Activated CD4-positive, alpha-beta T cell treated with anti-CD3 and anti-CD28 coated beads for 4 hours (primary cell): Measurements from ENCODE around the gene CACNA1C.

Experiments
- DNase-seq, 2 donors: peaks; one replicate each; pipeline ENCODE4 v3.0.0-alpha.2; 2020

CACNA1C gene

DNA sequence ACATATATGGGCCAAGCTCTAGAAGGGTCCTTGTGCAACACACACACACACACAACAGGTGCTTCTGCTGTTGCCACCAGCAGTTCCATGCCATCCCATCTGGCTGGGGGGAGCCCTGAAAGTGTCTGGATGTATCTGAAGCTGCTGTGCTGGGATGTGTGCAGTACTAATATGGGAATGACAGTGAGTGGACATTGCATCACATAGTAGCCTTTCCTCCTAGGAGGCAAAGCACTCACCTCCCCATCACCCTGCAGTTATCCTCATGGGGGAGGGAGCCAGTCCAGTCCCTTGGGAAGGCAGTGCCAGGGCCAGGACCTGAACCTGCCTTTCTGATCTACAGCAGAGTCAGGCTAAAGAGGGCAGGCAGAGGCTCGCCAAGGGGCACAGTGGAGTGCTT lies 208.9 kb downstream of the CACNA1C start:
- DNase-seq: no peak

DNA sequence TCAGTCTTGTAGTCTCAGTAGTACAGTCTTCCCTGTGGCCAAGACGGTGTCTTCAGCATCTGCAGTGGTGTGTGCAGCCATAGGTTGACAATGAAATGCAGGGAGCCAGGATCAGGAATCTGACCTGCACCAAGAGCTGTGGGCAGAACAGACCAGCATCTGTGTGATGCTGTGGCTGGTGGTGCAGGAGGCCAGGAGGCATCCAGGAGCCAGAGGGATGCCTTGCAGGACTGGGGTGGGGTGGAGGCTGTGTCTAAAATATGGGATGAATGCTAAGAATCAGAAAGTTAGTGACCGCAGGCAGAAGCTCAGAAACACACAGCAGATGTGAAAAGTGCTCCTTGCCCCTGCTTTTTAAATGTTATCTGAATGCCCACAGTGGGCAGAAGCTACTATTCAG lies 209.7 kb downstream of the CACNA1C start:
- no peak for DNase-seq

DNA sequence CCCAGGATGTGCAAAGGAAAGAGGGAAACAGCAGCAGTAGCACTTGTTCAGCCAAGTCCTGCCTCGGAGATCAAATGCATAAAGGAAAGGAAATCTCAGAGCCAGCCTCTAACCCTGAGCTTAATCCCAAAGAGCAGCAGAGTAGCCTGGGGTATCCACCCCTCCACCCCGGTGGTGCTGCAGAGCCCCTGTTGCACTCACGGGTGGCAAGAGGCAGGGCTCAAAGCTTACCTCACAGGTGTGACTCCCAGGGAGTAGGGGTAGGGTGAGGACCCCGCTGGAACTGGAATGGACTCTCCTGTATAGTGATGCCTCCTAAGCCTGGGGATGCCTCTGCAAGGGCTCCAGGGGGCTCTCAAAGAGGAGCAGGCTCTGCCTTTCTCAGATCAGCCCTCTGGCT lies 211.1 kb downstream of the CACNA1C start:
- DNase-seq: no peak

DNA sequence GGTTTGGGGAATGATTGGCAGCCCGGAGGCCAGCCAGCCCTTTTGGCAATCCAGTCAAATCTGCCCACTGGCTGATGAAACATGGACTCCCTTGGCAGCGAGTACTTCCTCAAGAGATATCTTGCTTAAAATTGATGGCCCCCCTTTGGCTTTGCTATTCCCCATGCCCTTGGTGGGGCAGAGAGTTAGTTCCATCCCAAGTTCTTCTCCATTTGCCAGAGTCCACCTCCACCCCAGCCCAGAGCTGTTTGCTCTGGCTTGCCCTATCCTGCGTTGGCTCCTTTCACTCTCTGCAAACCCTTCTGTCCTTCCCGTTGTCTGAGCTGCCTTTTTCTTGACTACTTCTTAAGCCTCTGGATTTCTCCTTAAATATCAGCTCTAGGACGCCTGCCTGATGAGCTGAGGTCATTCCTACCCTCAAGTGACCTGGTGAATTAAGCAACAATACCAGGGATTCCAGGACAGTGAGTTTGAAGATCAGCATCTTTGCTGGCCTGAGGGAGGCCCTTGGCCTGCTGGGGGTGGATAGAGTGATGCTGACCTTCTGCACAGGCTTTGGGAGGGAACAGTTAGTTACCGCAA lies 212.0 kb downstream of the CACNA1C start:
- no peak for DNase-seq

DNA sequence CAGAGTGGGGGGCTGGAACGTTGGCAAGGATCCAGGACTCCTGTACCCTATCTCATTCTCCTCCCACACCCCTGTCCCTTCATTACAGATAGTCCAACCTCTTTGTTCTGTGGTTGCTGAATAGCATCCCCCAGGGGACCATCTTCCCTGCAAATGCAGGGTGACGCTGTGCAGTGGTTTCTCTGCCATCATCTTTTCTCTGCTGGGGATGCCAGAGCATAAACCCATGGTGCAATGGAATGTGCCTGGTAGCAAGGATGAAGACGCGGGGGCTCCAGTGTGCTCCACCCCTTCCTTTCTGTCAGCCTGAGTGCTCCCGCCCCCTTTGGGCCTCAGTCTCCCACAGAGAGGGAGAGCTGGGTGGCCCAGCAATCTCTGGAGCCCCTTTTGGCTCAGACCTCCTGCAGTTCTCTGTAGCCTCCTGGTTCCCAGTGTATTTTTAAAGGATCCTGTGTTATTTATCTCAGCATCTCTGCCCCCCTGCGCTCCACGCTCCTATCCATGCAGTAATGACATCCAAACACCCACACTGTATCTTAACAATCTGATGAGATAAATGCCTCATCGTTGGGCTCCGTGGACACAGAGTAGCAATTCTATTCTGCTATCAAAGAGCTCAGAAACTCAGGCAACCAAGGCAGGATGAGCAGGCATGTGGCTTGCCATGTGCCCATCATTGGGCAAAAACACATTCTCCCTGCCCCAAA lies 212.8 kb downstream of the CACNA1C start:
- DNase-seq: no peak

DNA sequence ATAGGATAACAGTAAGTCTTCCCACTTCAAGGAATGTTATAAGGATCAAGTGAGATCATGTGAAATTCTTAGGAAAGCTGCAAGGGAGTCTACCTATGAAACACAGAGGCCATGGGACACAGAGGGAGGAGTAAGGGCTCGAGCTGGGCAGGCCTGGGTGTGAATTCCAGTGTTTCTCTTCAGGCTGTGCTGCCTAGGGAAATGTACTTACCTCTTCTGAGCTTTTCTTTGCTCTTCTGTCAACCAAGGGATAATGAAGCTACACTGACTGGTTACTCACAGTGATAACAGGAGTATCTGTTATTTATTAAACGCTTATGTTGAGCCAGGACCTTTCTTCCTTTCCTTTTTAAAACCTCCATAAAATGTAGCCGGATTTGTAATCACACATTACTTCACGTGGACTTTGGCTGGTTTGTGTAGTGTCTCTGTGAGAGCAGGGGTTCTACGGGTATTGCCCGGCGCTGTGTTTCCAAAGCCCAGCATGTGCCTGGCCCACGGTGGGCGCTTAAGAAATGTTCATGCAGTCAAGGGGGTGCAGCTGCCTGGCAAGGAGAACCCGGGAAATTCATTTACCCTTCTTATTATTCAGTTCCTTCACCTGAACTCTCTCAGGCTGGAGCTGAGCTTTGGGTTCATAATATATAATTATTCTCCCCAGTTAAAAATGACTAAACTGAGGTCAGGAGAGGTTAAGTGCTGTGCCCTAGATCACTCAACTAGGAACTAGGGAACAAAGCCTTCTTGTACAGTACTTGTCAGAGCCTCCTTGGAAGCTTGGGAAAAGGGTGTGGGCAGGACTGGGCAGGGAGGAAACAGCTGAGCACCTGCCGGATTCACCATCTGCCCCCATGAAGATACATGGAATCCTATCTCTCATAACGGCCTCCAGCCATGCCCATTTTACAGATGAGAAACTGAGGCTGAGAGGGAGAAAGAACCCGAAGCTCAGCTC lies 214.2 kb downstream of the CACNA1C start:
- DNase-seq: no peak

DNA sequence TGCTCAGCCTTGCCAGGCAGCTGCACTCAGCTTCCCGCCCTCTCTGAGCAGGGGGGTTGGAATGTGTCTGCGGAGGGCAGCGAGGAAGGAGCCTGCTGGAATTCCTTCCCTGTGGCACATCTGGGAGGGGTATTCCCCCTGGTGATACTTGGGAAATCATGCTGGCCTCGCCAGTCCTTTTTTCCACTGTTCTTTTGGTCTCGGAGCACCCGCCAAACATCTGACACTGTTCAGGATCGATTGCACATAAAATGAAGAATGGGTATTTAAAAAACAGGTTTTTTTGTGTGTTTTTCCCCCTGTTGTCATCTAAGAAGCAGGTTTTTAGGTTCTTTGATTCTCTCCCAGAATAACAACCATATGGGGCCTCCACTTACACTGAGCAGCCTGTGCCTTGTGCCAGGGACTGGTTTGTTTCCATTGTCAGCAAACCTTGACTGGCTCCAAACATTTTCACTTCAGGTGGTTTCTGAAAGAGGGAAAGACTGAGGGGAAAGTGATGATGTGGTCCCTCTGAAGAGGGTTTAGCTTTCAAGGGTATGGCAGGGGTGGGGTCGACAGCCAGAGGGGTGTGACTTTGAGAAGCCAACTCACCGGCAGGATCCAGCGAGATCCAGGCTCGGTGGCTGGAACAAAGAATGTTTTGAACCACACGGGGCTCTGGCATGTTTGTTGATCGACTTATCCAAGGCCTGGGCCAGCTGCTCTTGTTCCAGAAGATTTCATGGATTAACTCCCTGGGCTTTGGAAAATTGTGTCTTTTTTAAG lies 215.1 kb downstream of the CACNA1C start:
- DNase-seq: no peak

DNA sequence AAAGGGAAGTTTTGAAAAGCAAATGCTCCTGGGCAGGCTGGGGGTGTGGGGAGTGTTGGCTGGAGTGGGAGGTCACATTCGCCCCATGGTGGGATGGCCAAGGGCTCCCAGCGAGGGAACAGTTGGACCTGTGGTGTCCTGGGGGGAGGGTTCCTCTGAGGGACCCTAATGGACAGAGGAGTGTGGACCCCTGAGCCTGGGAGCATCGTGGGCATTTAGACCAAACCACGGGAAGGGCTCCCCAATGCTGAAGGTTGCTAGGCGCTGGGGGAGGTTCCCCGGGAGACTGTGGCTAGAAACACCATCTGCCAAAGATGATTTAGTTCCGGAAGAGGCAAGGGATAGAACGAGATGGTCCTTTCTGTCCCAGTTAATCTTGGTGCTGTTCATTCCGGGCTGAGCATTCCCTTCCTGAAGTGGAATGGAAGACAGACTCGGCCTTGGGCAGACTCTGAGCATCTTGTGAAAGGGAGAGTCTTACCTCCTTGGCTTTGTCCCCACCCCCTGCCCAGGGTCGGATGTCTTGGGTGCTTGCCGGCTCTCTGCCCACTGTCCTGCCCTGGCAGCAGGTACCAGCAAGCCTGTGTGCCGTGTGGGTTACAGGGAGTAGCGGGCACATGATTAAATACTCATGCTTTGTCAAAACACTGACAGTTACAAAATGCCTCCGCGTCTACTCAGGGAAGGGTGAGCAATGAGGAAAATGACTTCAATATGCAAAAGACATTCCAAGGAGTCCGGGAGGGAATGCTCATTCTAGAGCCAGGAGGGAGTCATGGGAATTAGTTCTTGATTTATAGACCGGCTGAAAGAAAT lies 215.9 kb downstream of the CACNA1C start:
- DNase-seq: no peak

DNA sequence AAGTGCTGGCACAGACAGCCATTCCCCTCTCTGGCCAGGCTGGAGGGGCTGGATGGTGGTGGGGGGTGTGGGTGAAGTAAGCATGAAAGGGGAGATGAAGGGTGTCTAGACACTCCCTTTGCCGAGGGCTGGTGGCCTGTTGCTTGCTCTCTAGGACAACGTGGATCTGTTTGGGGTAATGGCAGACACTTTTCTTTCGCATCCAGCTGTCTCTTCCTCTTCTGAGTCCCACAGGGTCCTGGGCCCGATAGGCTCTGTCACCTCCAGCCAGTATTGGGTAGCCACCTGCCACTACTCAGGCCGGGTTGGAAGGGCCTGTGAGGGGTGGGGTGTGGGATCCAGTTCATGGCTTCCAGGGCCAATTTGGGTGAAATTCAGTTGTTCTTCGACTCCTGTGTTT lies 218.1 kb downstream of the CACNA1C start:
- no peak for DNase-seq

DNA sequence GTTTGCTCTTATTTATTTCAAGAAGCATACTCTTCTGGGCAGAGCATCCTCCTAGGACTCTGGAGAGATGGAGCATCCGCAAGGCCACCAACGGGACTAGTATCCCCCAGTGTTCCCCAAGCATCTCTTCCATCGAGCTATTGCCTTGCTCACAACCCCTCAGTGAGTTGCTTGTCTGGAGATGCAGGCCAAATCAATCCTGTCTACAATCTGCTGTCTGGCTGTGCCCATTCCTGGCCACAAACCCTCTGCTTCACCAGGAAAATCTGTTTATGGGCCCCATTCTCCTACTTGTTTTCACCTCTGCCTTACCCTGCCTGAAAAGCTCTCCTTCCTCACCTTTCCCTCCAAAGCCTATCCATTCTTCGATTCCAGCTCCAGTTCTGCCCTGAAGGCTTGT lies 219.2 kb downstream of the CACNA1C start:
- DNase-seq: no peak

DNA sequence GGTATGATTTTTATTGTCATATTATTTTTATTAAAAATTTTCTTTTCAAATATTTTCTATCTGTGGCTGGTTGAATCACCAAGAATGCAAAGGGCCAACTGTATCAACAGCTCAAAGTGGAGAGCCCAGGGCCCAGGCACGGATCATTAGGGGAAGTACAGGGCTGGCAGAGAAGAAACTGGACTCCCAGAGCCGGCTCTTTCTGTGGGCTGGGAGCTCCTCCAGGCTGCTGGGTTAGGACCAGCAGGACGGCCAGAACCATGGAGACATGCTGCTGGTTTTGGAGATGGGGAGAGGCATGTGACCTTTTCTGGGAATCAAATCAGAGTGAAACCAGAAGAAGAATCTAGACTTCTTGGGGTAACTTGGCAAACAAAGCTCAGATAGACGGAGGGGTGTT lies 220.5 kb downstream of the CACNA1C start:
- DNase-seq: no peak

DNA sequence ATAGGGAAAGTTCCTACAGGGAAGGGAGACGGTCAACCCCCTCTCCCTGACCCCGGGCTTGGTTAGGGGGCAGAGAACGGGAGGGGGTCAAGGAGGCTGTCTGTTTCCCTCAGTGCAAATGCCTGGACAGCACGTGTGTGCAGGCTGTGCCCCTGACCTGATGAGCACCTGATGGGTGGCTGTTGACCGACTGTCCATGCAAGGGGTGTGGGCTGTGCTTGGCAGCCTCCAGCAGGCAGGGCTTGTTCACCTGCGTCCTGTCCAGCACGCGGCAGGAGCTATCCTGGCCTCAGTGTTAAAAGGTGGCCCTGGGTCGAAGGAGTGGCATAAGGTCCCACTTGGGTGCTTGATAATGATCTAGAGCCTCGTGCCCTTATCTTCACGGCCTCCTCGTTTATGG lies 221.0 kb downstream of the CACNA1C start:
- DNase-seq: no peak

DNA sequence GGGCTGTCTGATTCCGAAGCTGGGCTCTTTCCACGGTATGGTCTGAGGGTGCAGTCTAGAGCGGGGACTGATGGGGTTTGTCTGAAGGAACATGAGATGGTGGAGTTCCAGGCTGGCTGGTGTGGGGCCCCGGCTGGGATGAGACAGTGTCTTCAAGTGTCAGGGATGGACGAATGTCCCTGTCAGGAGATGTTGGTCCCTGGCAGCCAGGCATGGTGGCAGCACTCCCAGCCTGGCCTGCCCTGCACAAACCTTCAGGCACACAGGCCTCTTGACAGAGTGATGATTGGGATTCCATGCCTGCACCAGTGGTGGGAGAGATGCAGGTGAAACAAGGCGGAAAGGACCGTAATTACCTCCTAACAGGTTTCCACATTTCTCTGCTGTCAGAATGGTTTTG lies 221.9 kb downstream of the CACNA1C start:
- DNase-seq: no peak

DNA sequence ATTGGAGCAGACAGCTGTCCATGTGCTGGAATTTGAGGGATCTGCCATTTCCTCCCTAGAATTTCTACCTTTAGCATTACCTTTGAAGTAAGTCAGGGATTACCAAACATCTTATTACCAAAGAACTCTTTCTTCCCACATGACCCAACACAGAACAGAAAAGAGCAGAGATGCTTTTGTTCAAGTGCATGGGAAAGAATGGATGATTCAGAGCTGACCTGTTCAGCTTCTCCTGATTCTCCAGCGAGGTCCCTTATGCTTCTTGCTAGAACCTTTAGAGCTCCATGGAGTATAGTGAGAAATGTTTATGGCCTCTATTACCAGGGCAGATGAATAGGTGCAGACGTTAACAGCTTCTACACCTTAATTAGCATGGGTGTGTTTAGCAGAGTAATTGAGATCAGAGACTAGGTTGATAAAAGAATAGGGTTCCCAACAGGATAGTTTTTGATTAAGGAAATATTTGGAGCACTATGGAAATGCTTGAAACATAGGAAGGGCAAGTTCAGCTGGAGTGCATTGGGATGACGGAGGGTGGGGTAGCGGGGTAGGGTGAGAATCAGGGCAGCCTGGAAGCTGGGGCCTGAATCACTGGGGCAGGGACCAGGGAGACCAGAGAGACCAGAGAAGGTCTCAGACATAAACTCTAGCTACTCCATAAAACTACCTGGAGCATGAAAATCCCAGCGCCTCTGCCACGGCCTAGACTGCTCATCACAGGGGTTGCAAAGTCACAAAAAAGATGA lies 223.7 kb downstream of the CACNA1C start:
- DNase-seq: no peak

DNA sequence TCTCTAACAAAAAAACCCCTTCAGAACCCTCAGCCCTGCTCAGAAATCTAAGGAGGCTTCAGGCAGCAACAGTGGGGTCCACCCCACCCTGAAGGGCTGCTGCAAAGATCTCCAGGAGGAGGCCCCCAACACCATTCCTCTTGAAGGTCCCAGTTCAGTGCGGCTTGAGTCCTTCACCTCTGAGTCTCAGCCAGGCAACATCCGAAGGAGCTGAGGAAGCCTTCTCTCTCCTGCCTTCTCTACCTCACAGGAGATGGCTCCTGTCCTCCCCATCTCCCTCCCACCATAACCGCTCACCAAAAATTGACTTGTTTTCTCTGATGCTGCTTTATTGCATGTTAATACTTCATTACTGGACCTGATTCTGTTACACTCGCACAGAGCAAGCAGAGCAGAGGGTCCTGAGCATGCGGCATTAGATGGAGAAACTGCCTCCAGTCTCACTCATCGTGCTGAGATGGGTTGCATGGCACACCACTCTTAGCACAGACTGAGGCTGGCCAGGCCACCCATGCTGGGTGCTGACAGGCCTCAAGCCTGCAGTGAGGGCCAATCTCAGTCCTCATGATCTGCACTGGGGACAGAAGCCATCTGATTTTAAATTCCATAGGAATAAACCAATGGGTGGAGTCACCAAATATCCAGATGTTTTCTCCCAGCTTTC lies 224.8 kb downstream of the CACNA1C start:
- no peak for DNase-seq

DNA sequence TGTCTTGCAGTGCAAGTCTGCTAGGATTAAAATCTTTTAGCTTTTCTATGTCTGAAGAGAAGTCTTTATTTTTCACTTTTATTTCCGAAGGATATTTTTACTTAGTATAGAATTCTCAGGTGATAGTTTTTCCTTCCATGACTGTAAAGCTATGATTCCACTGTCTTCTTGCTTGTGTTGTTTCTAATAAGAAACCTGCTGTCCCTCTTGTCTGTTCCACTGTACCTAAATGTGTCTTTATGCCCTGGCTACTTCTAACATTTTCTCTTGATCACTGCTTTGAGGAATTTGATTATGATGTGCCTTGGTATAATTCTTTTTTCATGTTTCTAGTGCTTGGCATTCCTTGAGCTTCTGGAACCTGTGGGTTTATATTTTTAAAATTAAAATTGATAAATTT lies 228.7 kb downstream of the CACNA1C start:
- no peak for DNase-seq

DNA sequence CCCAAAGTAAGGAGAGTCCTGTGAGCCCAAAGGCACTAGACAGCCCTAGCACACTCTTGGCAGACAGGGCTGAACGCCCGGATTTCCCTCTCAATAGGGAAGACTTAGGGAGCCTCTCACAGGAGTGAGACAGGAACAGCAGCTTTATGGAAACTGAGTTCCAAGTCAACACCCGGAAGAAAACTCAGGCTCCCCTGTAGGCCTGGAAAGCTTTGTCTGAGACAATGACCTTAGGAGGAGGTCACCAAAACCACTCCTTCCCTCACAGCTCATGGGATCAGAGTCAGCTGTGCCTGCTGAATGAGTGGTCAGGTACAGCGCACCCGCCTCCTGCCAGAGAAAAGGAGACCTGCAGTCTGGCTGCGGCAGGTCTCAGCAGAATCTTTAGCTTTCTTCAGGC lies 229.5 kb downstream of the CACNA1C start:
- no peak for DNase-seq

DNA sequence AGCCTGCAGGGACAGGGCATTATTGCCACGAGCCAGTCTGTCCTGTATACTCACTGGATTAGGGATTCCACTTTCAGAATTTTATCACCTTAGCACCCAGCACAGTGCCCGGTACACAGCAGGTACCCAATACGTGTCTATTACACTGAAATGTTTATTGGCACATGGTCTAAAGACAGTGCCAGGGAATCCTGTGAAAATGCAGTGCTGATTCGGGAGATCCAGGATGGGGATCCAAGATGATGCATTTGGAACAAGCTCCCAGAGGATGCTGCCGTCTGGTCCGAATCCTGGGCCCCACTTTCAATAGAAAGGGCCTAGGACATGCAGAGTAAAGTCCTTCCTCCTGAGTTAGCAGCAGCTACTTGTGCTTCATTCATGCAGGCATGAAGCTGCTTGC lies 230.7 kb downstream of the CACNA1C start:
- no peak for DNase-seq

DNA sequence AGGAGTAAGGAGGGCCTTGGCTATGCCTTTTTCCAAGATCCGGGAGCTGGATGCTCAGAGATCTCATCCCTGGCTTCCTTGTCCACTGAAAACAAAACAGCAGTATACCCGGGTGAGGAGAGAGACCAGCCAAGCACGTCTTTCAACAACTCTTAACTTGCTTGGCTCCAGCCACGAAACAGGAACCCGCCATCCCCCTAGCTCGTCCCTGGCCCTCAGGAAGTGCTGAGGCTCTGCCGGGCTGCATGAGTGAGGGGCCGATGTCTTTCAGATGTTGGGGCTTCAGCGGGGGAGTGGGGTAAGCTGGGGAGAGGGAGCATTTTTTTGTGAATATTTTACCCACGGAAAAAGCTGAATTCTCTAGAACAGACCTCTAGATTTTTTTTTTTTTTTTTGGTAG lies 231.1 kb downstream of the CACNA1C start:
- DNase-seq: no peak

DNA sequence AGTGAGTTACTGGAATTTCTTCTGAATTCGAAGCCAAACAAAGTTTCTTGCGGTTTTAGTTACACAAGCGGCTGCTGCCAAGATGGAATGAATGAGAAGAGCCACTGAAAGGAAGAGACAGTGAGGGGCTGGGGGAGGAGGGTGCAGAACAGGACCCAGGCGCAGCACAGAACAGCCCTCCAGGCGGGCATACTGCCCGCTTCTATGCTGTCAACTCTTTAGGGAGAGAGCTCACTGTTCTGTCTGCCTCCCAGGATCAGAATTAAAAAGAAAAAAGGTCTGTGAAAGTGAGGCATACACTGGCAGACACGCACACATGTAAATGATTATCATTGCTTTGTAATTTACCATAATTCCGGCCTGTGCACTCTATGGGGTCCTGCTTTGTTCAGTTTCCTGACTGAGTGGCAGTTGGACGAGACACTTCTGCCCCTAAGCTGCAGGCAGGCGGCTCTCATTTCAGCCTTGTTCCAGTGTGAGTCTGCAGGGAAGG lies 231.6 kb downstream of the CACNA1C start:
- no peak for DNase-seq

DNA sequence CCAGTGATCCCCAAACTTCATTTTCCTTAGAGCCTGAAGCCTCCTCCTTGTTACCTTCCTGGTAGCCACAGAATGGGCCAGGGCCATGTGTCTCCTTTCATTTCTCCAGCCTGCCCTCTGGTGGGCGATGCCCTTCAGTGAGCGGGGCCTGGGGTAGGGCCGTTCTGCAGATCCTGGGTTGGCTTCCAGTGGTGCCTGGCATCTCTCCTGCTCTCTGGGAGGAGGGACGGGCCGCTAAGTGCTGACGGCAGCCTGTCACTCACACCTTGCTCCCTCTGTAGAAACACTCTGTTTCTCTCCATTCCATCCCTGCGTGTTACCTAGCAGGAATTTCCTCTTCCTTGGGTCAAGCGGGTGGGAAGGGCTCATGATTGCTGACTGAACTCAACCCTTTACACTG lies 232.1 kb downstream of the CACNA1C start:
- DNase-seq: no peak
